Measurements from ENCODE around the gene TGFB1I1. TPM values are rescaled to one million over a fixed set of nuclear protein-coding genes. Genes with fewer than 3 reads are reported as not detected.

The TGFB1I1 gene
- total RNA-seq, 1 donor from 2014 or later = 25.6 TPM

DNA sequence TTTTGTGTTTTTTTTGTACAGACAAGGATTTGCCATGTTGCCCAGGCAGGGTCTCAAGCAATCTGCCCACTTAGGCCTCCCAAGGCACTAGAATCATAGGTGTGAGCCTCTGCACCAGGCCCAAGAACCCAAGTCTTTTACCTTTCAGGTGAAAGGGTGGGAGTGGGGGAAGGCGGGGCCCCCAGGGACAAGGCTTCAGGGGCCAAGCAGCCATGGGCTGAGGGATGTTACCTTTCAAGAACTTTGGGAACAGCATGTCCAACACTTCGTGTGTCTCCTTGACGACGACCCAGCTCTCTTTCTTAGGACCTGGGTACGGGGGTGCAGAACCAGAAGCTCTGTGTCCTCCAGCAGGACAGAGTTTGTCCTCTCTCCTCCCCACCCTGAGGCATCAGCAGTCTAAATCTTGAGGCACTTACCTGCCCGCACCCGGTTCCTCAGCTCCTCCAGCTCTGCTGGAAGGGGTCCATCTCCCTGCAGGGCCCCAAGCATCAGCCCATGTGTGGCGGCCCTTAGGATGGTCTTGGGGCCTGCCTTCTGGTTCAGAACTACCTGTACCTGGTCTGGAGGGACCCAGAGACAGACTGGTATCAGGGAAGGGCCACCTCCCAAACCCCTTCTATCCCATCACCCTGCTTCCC, 19.9 kb downstream of the TGFB1I1 start:
- no peak overlapping the region for H3K27ac Mint-ChIP-seq
- DNase-seq (ENCODE audit: extremely low spot score, unreplicated experiment) = no peak
- TF ChIP-seq, protein P1, sequence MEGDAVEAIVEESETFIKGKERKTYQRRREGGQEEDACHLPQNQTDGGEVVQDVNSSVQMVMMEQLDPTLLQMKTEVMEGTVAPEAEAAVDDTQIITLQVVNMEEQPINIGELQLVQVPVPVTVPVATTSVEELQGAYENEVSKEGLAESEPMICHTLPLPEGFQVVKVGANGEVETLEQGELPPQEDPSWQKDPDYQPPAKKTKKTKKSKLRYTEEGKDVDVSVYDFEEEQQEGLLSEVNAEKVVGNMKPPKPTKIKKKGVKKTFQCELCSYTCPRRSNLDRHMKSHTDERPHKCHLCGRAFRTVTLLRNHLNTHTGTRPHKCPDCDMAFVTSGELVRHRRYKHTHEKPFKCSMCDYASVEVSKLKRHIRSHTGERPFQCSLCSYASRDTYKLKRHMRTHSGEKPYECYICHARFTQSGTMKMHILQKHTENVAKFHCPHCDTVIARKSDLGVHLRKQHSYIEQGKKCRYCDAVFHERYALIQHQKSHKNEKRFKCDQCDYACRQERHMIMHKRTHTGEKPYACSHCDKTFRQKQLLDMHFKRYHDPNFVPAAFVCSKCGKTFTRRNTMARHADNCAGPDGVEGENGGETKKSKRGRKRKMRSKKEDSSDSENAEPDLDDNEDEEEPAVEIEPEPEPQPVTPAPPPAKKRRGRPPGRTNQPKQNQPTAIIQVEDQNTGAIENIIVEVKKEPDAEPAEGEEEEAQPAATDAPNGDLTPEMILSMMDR (conservative IDR thresholded peaks at IDR 0.05) = no peak
- no peak overlapping the region for H3K4me3 Mint-ChIP-seq
- peaks cover 12% of the 10 kb centered on the region for H3K27me3 Mint-ChIP-seq
- H3K4me1 Mint-ChIP-seq (ENCODE audit: unreplicated experiment) = no peaks in the 10 kb centered on the region
- H3K36me3 Mint-ChIP-seq = peaks cover 12% of the 10 kb centered on the region
- H3K9me3 Mint-ChIP-seq = no peaks in the 10 kb centered on the region

- Mint-ChIP-seq H3K4me1 (ENCODE audit: unreplicated experiment) (no peaks in the 10 kb centered on the region), H3K27ac (no peak overlapping the region), H3K27me3 (peaks cover 3% of the 10 kb centered on the region), H3K4me3 (no peak overlapping the region), H3K36me3 (peaks cover 17% of the 10 kb centered on the region), H3K9me3 (no peaks in the 10 kb centered on the region)
- TF ChIP-seq, protein P1 (conservative IDR thresholded peaks at IDR 0.05) = no peak
- no peak for DNase-seq (ENCODE audit: extremely low spot score, unreplicated experiment)
Measured at GRCh38 chr16:31493506-31494125, 21.7 kb downstream of the TGFB1I1 start.

- no peaks in the 10 kb centered on the region for H3K9me3 Mint-ChIP-seq
- no peak overlapping the region for H3K27ac Mint-ChIP-seq
- no peak overlapping the region for H3K4me3 Mint-ChIP-seq
- no peaks in the 10 kb centered on the region for H3K27me3 Mint-ChIP-seq
- H3K4me1 Mint-ChIP-seq (ENCODE audit: unreplicated experiment) = no peaks in the 10 kb centered on the region
- TF ChIP-seq, protein P1 (conservative IDR thresholded peaks at IDR 0.05) = no peak
- H3K36me3 Mint-ChIP-seq = peaks cover 11% of the 10 kb centered on the region
- no peak for DNase-seq (ENCODE audit: extremely low spot score, unreplicated experiment)
Measured at GRCh38 chr16:31496670-31497069, 24.7 kb downstream of the TGFB1I1 start.

DNA sequence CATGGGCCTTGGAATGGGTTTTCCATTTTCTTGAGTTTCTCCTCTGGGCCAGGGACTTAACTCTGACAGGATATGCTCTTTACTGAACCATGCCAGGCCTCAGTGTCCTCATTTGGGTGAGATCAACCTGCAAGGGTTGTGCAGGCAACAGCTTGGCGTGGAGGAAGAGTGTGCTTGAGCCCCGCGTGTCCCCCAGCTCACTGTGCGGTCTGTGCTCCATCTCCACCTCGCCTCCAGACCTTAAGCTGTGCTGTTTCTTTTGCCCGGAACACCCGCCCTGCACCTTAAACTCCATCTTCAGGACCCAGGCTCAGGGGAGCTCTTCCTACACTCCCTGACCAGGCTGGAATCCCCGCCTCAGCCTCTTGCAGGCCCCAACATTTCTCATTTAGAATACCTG, 26.5 kb downstream of the TGFB1I1 start:
- H3K27me3 Mint-ChIP-seq = no peaks in the 10 kb centered on the region
- H3K9me3 Mint-ChIP-seq = no peaks in the 10 kb centered on the region
- no peaks in the 10 kb centered on the region for H3K4me1 Mint-ChIP-seq (ENCODE audit: unreplicated experiment)
- TF ChIP-seq, protein P1 (conservative IDR thresholded peaks at IDR 0.05) = no peak
- H3K4me3 Mint-ChIP-seq = no peak overlapping the region
- no peak overlapping the region for H3K27ac Mint-ChIP-seq
- H3K36me3 Mint-ChIP-seq = peaks cover 6% of the 10 kb centered on the region
- no peak for DNase-seq (ENCODE audit: extremely low spot score, unreplicated experiment)

DNA sequence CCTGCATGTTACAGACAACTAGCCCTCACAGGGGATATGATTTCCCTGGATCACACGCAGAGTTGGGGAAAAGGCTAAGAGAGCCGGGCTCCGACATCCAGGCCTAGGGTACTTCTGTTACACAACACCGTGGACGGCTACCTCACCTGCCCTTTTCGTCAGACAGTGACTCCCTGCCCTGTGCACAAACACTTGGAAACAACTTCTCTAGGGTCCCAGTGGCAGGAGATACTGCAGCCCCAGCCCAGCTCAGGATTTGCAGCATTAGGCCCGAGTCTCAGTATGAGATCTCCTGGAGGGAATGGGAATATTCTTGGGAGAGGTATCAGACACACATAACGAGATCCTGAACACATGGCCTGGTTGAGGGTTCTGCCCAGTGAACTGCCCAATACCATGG, 28.0 kb downstream of the TGFB1I1 start:
- Mint-ChIP-seq H3K4me3 (no peak overlapping the region), H3K9me3 (no peaks in the 10 kb centered on the region), H3K4me1 (ENCODE audit: unreplicated experiment) (peaks cover under 1% of the 10 kb centered on the region), H3K27me3 (no peaks in the 10 kb centered on the region), H3K36me3 (peaks cover 5% of the 10 kb centered on the region), H3K27ac (no peak overlapping the region)
- DNase-seq (ENCODE audit: extremely low spot score, unreplicated experiment) = no peak
- TF ChIP-seq, protein P1 (conservative IDR thresholded peaks at IDR 0.05) = no peak

Measured in type B pancreatic cell (in vitro differentiated cells).